ENCODE results near the gene ZNF394. TPM values are rescaled to one million over a fixed set of nuclear protein-coding genes. Genes with fewer than 3 reads are reported as not detected.

Gene ZNF394
- polyA plus RNA-seq, 1 donor, result 22.9 TPM

- DNase-seq, result no peak
- Histone ChIP-seq H3K36me3 (ENCODE audit: control insufficient read depth, insufficient read depth, low read length) (peaks cover 98% of the 10 kb centered on the region), H3K4me1 (ENCODE audit: control insufficient read depth, insufficient read depth, low read length) (no peaks in the 10 kb centered on the region), H3K9me3 (ENCODE audit: control insufficient read depth, low read depth, low read length) (no peaks in the 10 kb centered on the region), H3K4me3 (ENCODE audit: low read length) (no peak overlapping the region), H3K27ac (ENCODE audit: low read length) (no peak overlapping the region), H3K27me3 (ENCODE audit: control insufficient read depth, insufficient read depth, low read length) (no peaks in the 10 kb centered on the region)
- no CpG with 5 or more reads among the region's 11 CpGs for WGBS (ENCODE audit: insufficient coverage, low lambda C conversion rate)
Measured at GRCh38 chr7:99453105-99453504, 47.0 kb downstream of the ZNF394 start.

DNA sequence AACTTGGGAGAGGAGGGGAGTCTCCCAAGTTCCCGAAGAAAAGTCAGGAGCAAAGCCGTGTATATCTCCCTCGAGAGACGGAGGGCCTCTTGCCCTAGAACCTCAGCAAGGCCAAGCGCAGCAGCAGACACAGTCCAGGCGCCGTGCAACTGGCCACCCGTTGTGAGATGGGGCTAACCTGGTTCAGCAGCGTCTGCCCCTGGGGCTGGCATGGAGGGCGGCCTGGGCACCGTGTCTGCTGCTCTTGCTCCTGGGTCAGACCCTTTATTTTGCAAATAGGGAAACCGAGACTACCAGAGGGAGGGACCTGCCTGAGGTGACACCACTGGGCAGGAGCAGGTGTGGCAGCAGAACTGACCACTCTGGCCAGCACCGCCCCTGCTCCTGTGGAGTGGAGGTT is 47.5 kb downstream of the ZNF394 start:
- Histone ChIP-seq H3K4me3 (ENCODE audit: low read length) (no peak overlapping the region), H3K27me3 (ENCODE audit: control insufficient read depth, insufficient read depth, low read length) (no peaks in the 10 kb centered on the region), H3K4me1 (ENCODE audit: control insufficient read depth, insufficient read depth, low read length) (no peaks in the 10 kb centered on the region), H3K9me3 (ENCODE audit: control insufficient read depth, low read depth, low read length) (no peaks in the 10 kb centered on the region), H3K27ac (ENCODE audit: low read length) (no peak overlapping the region), H3K36me3 (ENCODE audit: control insufficient read depth, insufficient read depth, low read length) (peaks cover 98% of the 10 kb centered on the region)
- no peak for DNase-seq
- no CpG with 5 or more reads among the region's 13 CpGs for WGBS (ENCODE audit: insufficient coverage, low lambda C conversion rate)

DNA sequence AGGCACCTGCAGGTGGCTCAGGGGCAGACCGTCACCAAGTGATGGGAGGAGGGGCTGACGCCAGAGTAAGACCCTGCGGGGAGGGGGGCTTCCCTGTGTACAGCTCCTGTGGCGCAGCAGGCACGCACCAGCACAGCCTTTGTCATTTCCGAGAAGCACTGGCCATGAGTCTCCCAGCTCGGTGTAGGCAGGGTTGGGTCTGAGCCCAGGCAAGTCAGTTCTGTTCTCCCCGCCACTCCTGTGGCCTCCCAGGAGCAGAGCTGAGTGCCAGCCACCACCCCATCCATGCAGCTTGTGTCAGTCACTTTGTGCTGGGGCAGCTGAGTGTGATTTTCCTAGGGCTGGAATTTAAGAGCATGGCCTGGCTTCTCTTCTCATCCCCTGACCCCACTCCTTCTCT is 48.1 kb downstream of the ZNF394 start:
- Histone ChIP-seq H3K9me3 (ENCODE audit: control insufficient read depth, low read depth, low read length) (no peaks in the 10 kb centered on the region), H3K4me1 (ENCODE audit: control insufficient read depth, insufficient read depth, low read length) (no peaks in the 10 kb centered on the region), H3K4me3 (ENCODE audit: low read length) (no peak overlapping the region), H3K36me3 (ENCODE audit: control insufficient read depth, insufficient read depth, low read length) (peaks cover 97% of the 10 kb centered on the region), H3K27me3 (ENCODE audit: control insufficient read depth, insufficient read depth, low read length) (no peaks in the 10 kb centered on the region), H3K27ac (ENCODE audit: low read length) (no peak overlapping the region)
- no CpG with 5 or more reads among the region's 8 CpGs for WGBS (ENCODE audit: insufficient coverage, low lambda C conversion rate)
- no peak for DNase-seq

- H3K27ac ChIP-seq (ENCODE audit: low read length), result no peak overlapping the region
- no peaks in the 10 kb centered on the region for H3K27me3 ChIP-seq (ENCODE audit: control insufficient read depth, insufficient read depth, low read length)
- H3K4me1 ChIP-seq (ENCODE audit: control insufficient read depth, insufficient read depth, low read length), result no peaks in the 10 kb centered on the region
- no peaks in the 10 kb centered on the region for H3K9me3 ChIP-seq (ENCODE audit: control insufficient read depth, low read depth, low read length)
- H3K36me3 ChIP-seq (ENCODE audit: control insufficient read depth, insufficient read depth, low read length), result peaks cover 89% of the 10 kb centered on the region
- no peak for DNase-seq
- no CpG with 5 or more reads among the region's 5 CpGs for WGBS (ENCODE audit: insufficient coverage, low lambda C conversion rate)
- H3K4me3 ChIP-seq (ENCODE audit: low read length), result no peak overlapping the region
Measured at GRCh38 chr7:99449326-99449725, 50.8 kb downstream of the ZNF394 start.

- Histone ChIP-seq H3K27ac (ENCODE audit: low read length) (no peak overlapping the region), H3K36me3 (ENCODE audit: control insufficient read depth, insufficient read depth, low read length) (peaks cover 85% of the 10 kb centered on the region), H3K27me3 (ENCODE audit: control insufficient read depth, insufficient read depth, low read length) (no peaks in the 10 kb centered on the region), H3K4me1 (ENCODE audit: control insufficient read depth, insufficient read depth, low read length) (no peaks in the 10 kb centered on the region), H3K4me3 (ENCODE audit: low read length) (no peak overlapping the region), H3K9me3 (ENCODE audit: control insufficient read depth, low read depth, low read length) (no peaks in the 10 kb centered on the region)
- DNase-seq, result no peak
- WGBS (ENCODE audit: insufficient coverage, low lambda C conversion rate), result no CpG with 5 or more reads among the region's 10 CpGs
Measured at GRCh38 chr7:99448855-99449254, 51.2 kb downstream of the ZNF394 start.

GRCh38 chr7:99447943-99448342 is 52.1 kb downstream of the ZNF394 start:
- Histone ChIP-seq H3K36me3 (ENCODE audit: control insufficient read depth, insufficient read depth, low read length) (peaks cover 83% of the 10 kb centered on the region), H3K27me3 (ENCODE audit: control insufficient read depth, insufficient read depth, low read length) (no peaks in the 10 kb centered on the region), H3K27ac (ENCODE audit: low read length) (no peak overlapping the region), H3K4me1 (ENCODE audit: control insufficient read depth, insufficient read depth, low read length) (no peaks in the 10 kb centered on the region), H3K4me3 (ENCODE audit: low read length) (no peak overlapping the region), H3K9me3 (ENCODE audit: control insufficient read depth, low read depth, low read length) (no peaks in the 10 kb centered on the region)
- no CpG with 5 or more reads among the region's 10 CpGs for whole genome bisulfite sequencing (ENCODE audit: insufficient coverage, low lambda C conversion rate)
- no peak for DNase-seq

GRCh38 chr7:99446096-99446495 is 54.0 kb downstream of the ZNF394 start:
- Histone ChIP-seq H3K27me3 (ENCODE audit: control insufficient read depth, insufficient read depth, low read length) (no peaks in the 10 kb centered on the region), H3K4me3 (ENCODE audit: low read length) (no peak overlapping the region), H3K4me1 (ENCODE audit: control insufficient read depth, insufficient read depth, low read length) (no peaks in the 10 kb centered on the region), H3K36me3 (ENCODE audit: control insufficient read depth, insufficient read depth, low read length) (peaks cover 72% of the 10 kb centered on the region), H3K9me3 (ENCODE audit: control insufficient read depth, low read depth, low read length) (no peaks in the 10 kb centered on the region), H3K27ac (ENCODE audit: low read length) (no peak overlapping the region)
- no peak for DNase-seq
- no CpG with 5 or more reads among the region's 4 CpGs for WGBS (ENCODE audit: insufficient coverage, low lambda C conversion rate)

Other genes with a start within 250 kb of the ZNF394 start
- gene MYH16, start 227.4 kb downstream of the ZNF394 start, polyA plus RNA-seq, result 0.01 TPM
- gene ARPC1A, start 174.4 kb downstream of the ZNF394 start, polyA plus RNA-seq, result 188 TPM
- 73.1 TPM for gene ARPC1B, start 125.6 kb downstream of the ZNF394 start, polyA plus RNA-seq
- 94.9 TPM for gene PDAP1, start 91.7 kb downstream of the ZNF394 start, polyA plus RNA-seq
- gene BUD31, start 91.3 kb downstream of the ZNF394 start, polyA plus RNA-seq, result 72.8 TPM
- gene PTCD1, start 61.5 kb downstream of the ZNF394 start, polyA plus RNA-seq, result 5.9 TPM
- gene CPSF4, start 61.3 kb downstream of the ZNF394 start, polyA plus RNA-seq, result 29.6 TPM
- 386 TPM for gene ATP5MF, start 34.1 kb downstream of the ZNF394 start, polyA plus RNA-seq
- 61.3 TPM for gene ZNF789, start 27.4 kb downstream of the ZNF394 start, polyA plus RNA-seq
- gene ZKSCAN5, start 4.4 kb upstream of the ZNF394 start, polyA plus RNA-seq, result 8.6 TPM
- gene FAM200A, start 51.8 kb upstream of the ZNF394 start, polyA plus RNA-seq, result 10.5 TPM
- 83.0 TPM for gene ZNF655, start 58.4 kb upstream of the ZNF394 start, polyA plus RNA-seq
- 1.3 TPM for gene TMEM225B, start 98.0 kb upstream of the ZNF394 start, polyA plus RNA-seq
- gene ZSCAN25, start 116.7 kb upstream of the ZNF394 start, polyA plus RNA-seq, result 14.3 TPM
- gene CYP3A5, start 179.7 kb upstream of the ZNF394 start, polyA plus RNA-seq, result 139 TPM
- 1.8 TPM for gene CYP3A7, start 234.9 kb upstream of the ZNF394 start, polyA plus RNA-seq

All from large intestine (tissue), 3 donors.